HG02623 (cell line): ENCODE data around the gene GDF10.

Experiments
- ATAC-seq: cut with Tn5 transposase; IDR thresholded peaks from one replicate; pipeline ENCODE4 v1.9.1; 2021; ENCODE audit warnings: moderate library complexity; ENCODE audit not compliant: unreplicated experiment

Gene GDF10

GRCh38 chr10:47291682-47292081 is 8.3 kb upstream of the GDF10 start:
- ATAC-seq, result no peak

GRCh38 chr10:47294057-47294456 is 5.9 kb upstream of the GDF10 start:
- no peak for ATAC-seq

GRCh38 chr10:47294501-47294900 is 5.5 kb upstream of the GDF10 start:
- ATAC-seq, result no peak

GRCh38 chr10:47295411-47295810 is 4.6 kb upstream of the GDF10 start:
- ATAC-seq, result no peak

- ATAC-seq, result no peak
Observed at GRCh38 chr10:47296156-47296894, 3.7 kb upstream of the GDF10 start.

GRCh38 chr10:47296941-47297340 is 3.1 kb upstream of the GDF10 start:
- no peak for ATAC-seq

- no peak for ATAC-seq
Observed at GRCh38 chr10:47297866-47298540, 2.0 kb upstream of the GDF10 start.

- ATAC-seq, result no peak
Observed at GRCh38 chr10:47298715-47299114, 1.3 kb upstream of the GDF10 start.

GRCh38 chr10:47300429-47300931 is 483 bp downstream of the GDF10 start:
- no peak for ATAC-seq

GRCh38 chr10:47301833-47302232 is 1.8 kb downstream of the GDF10 start:
- ATAC-seq, result no peak

GRCh38 chr10:47303105-47303504 is 3.1 kb downstream of the GDF10 start:
- no peak for ATAC-seq

GRCh38 chr10:47303866-47304265 is 3.9 kb downstream of the GDF10 start:
- ATAC-seq, result no peak

GRCh38 chr10:47305566-47305965 is 5.6 kb downstream of the GDF10 start:
- ATAC-seq, result no peak

GRCh38 chr10:47306387-47307210 is 6.6 kb downstream of the GDF10 start:
- no peak for ATAC-seq

GRCh38 chr10:47307381-47307780 is 7.4 kb downstream of the GDF10 start:
- ATAC-seq, result no peak

GRCh38 chr10:47308775-47309174 is 8.8 kb downstream of the GDF10 start:
- ATAC-seq, result no peak

GRCh38 chr10:47309408-47310089 is 9.6 kb downstream of the GDF10 start:
- no peak for ATAC-seq

GRCh38 chr10:47310090-47310505 is 10.1 kb downstream of the GDF10 start:
- ATAC-seq, result no peak

GRCh38 chr10:47311193-47311931 is 11.4 kb downstream of the GDF10 start:
- no peak for ATAC-seq

- ATAC-seq, result peak; percentile 69
Observed at GRCh38 chr10:47311932-47312662, 12.1 kb downstream of the GDF10 start.
